Spleen (tissue), 7 donors: ENCODE measurements around the gene EBPL.

Source experiments
- CTCF ChIP-seq, 11 experiments: fragments of 200-600 bp in 7 of 11; fragments of 450-650 bp in 4 of 11; sonication (generic) in 4 of 11; IDR thresholded peaks in 8 of 11; conservative IDR thresholded peaks in 3 of 11; 1 replicate in 7 of 11; 2 replicates in 4 of 11; pipeline versions ENCODE4 v1.4.0 to v1.8.0; 2016 to 2021; ENCODE audit warnings: antibody characterized with exemption in 11 of 11, inconsistent platforms in 4 of 11, mild to moderate bottlenecking in 1 of 11
- POLR2A ChIP-seq, 3 donors: fragments of 450-650 bp; IDR thresholded peaks; one replicate each; pipeline ENCODE4 v1.5.1; 2017; ENCODE audit warnings: antibody characterized with exemption in 3 of 3, mild to moderate bottlenecking in 1 of 3
- donor health status: DM: no; HTN: no; CAD: no; lungs with moderate emphysema.
- donor health status: DM: no; HTN: no; CAD: no.
- donor health status: DM: no; HTN: no; CAD: no.

- TF ChIP-seq CTCF (IDR thresholded peaks at IDR 0.05 in 8 of 11, conservative IDR thresholded peaks at IDR 0.05 in 3 of 11) (no peak), POLR2A (IDR thresholded peaks at IDR 0.05) (no peak)
Measured at GRCh38 chr13:49615836-49616675, 75.2 kb downstream of the EBPL start.
